K562 (cell line): ENCODE measurements around the gene PAPOLB. TPM values are rescaled to one million over a fixed set of nuclear protein-coding genes. Genes with fewer than 3 reads are reported as not detected.

Source experiments
- DIDO1 ChIP-seq: fragments of 450-650 bp; IDR thresholded peaks from 2 replicates; pipeline ENCODE4 v1.6.1; 2016; ENCODE audit warnings: low read depth, missing biosample characterization, missing genetic modification characterization
- KAT7 ChIP-seq: sonication (generic); formaldehyde crosslinking; IDR thresholded peaks from 2 replicates; pipeline ENCODE4 v1.8.0; 2022; ENCODE audit warnings: missing genetic modification reagents, mild to moderate bottlenecking, borderline replicate concordance
- MAZ ChIP-seq, 2 experiments: fragments of 450-650 bp in 1 of 2; sonication (generic) in 1 of 2; formaldehyde crosslinking; IDR thresholded peaks in 1 of 2; conservative IDR thresholded peaks in 1 of 2; 2 replicates each; pipeline versions ENCODE4 v1.4.0 to v1.5.0; 2020; ENCODE audit warnings: mild to moderate bottlenecking in 1 of 2, missing genetic modification reagents in 1 of 2
- MTF1 ChIP-seq: fragments of 250-450 bp; sonication (Bioruptor Pico); IDR thresholded peaks from 2 replicates; pipeline ENCODE4 v1.9.0; 2021; ENCODE audit warnings: moderate library complexity, mild to moderate bottlenecking, inconsistent platforms, borderline replicate concordance
- NCOA2 ChIP-seq, 2 experiments: fragments of 450-650 bp; IDR thresholded peaks; 2 replicates each; pipeline ENCODE4 v1.6.1; 2018; ENCODE audit warnings: mild to moderate bottlenecking in 2 of 2, moderate library complexity in 1 of 2; ENCODE audit not compliant: partially characterized antibody in 2 of 2
- RAD51 ChIP-seq: fragments of 450-650 bp; IDR thresholded peaks from 2 replicates; pipeline ENCODE4 v1.7.1; 2016; ENCODE audit warnings: low read depth, mild to moderate bottlenecking, borderline replicate concordance
- SFPQ ChIP-seq: fragments of 200-400 bp; formaldehyde crosslinking; IDR thresholded peaks from 2 replicates; pipeline ENCODE4 v1.6.1; 2017; ENCODE audit warnings: mild to moderate bottlenecking, low read depth, low read length, moderate library complexity
- ZKSCAN8 ChIP-seq: fragments of 200-800 bp; sonication (Bioruptor generic); IDR thresholded peaks from 2 replicates; pipeline ENCODE4 v1.6.1; 2016; ENCODE audit warnings: missing genetic modification characterization, missing compliant biosample characterization
- polyA plus RNA-seq, 8 experiments: library from polyadenylated mRNA; depleted of rRNA in 4 of 8; stranded (reverse) in 5 of 8; unstranded in 3 of 8; fragments of >200 nt; fragmentation: Nextera tagmentation in 2 of 8; fragmentation: Illumina TruSeq in 1 of 8; extraction: Ambion mirVana in 2 of 8; extraction: Trizol in 1 of 8; gene quantifications; 2 replicates each; pipeline versions ENCODE4 v1.2.1 to v1.2.3, GENCODE V29; 2011 to 2014; ENCODE audit warnings: inconsistent platforms in 1 of 8, missing spikeins in 1 of 8
- total RNA-seq, 7 experiments: library from RNA; depleted of rRNA in 6 of 7; stranded (reverse); fragments of >200 nt in 6 of 7; fragmentation: Illumina TruSeq in 2 of 7; extraction: Trizol in 2 of 7; gene quantifications; 2 replicates each; pipeline versions ENCODE4 v1.2.1 to v1.2.3, GENCODE V29; 2011 to 2021; ENCODE audit warnings: low replicate concordance in 1 of 7
- TF ChIP-seq, protein P1 (sequence below): fragments of 450-650 bp; formaldehyde crosslinking; IDR thresholded peaks from 2 replicates; pipeline ENCODE4 v1.4.0; 2020; ENCODE audit warnings: mild to moderate bottlenecking, moderate library complexity

The PAPOLB gene
- total and polyA plus RNA-seq, 9 of the 15 experiments (the other 6 are each of a cell fraction or from before 2014, with no cell fraction given): 0.04 to 0.33 (median 0.16) TPM; not detected in 4

DNA sequence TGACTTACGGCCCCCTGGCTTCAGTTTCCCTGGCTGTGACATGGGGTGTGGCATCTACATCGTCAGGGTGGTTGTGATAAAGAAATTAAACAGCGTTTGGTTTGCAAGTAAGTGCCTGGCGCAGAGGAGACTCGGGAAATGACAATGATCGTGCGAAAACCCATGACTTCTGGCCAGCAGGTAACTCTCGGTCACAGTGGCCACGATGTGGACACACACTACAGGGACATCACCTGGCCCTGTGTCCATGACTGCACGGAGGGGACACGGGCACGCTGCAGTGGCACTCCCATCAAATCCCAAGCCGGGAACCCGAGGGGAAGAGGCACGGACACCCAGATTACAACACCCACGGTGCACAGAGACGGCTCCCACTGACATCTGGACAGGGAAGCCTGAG, 28.7 kb downstream of the PAPOLB start (continued):
- TF ChIP-seq SFPQ (no peak), KAT7 (CRISPR knock-in tag) (no peak), NCOA2 (IDR thresholded peaks at IDR 0.05; ENCODE audit: partially characterized antibody in 2 of 2) (no peak), MAZ (CRISPR knock-in tag; conservative IDR thresholded peaks at IDR 0.05 in 1 of 2, IDR thresholded peaks at IDR 0.05 in 1 of 2) (no peak), ZKSCAN8 (CRISPR knock-in tag) (no peak), DIDO1 (tag) (no peak), MTF1 (CRISPR knock-in tag) (no peak), RAD51 (no peak)
- TF ChIP-seq, protein P1, sequence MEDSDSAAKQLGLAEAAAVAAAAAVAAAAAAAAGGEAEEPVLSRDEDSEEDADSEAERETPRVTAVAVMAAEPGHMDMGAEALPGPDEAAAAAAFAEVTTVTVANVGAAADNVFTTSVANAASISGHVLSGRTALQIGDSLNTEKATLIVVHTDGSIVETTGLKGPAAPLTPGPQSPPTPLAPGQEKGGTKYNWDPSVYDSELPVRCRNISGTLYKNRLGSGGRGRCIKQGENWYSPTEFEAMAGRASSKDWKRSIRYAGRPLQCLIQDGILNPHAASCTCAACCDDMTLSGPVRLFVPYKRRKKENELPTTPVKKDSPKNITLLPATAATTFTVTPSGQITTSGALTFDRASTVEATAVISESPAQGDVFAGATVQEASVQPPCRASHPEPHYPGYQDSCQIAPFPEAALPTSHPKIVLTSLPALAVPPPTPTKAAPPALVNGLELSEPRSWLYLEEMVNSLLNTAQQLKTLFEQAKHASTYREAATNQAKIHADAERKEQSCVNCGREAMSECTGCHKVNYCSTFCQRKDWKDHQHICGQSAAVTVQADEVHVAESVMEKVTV: no peak
